Kasumi-1 (cell line): ENCODE data around the gene TTC6.

Experiments
- DNase-seq, 2 experiments: peaks; one replicate each; lab custom pipeline; 2025; lab: John Stamatoyannopoulos, UW

Gene TTC6

DNA sequence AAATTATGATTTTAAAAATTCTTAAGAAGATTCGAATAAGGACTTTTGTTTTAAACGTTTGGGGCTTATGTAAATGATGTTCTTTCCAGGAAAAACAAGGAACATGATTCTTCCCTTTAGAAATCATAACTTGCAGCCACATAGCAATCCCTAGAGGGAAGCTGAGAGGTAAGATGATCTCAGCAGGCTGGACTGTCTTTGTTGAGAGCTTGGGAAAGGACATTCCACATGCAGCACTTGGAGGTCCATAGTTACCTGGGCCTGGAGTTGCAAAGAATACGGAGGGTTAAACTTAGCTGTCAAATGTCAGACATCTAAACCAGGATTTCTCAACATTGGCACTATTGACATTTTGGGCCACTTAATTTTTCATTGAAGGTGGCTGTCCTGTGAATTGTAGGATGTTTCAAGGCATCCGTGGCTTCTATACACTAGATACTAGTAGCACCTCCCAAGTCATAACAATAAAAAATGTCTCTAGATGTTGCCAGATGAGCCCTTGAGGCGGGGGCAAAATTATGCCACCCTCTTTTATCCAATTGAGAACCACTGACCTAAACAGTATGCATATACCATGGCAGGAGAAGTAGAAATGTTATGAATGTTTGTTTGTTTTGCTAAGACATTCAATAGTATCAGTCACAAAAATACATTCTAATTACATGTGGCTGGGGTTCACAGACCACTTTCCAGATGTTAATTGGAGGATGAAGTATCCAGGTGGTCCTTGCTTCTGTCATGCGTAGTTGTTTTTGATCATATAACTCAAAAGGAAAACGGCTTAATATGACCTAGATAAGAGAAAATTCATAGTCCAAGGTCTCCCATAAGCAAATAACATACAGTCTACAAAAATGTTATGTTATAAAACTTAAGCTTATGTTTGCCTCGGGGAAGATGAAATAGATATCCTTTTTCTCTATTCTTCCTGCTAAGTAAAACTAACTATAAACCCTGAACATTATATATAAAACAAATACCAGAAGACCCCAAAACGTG is 30.5 kb downstream of the TTC6 start:
- no peak for DNase-seq

- DNase-seq, result no peak
These were observed 41.9 kb downstream of the TTC6 start for GRCh38 chr14:37637341-37637740.

DNA sequence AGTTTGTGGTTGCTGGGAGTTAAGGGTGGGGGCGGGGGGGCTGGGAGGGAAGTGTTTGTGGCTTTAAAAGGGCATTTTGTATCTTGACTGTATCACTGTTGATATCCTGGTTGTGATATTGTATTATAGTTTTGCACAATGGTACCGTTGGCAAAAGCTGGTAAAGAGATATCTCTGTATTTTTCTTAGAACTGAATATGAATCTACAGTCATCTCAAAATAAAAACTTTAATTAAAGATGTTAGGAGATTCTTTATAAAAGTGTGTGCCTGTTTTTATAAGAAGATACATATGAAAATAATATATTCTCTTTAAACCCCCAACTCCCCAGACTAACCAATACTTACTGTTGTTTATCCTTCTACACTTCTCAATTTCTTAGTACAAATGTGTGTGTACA is 43.2 kb downstream of the TTC6 start:
- DNase-seq, result no peak

GRCh38 chr14:37641117-37641516 is 45.7 kb downstream of the TTC6 start:
- DNase-seq, result no peak

- DNase-seq, result no peak
These were observed 46.7 kb downstream of the TTC6 start for GRCh38 chr14:37642125-37642524.

- no peak for DNase-seq
These were observed 48.3 kb downstream of the TTC6 start for GRCh38 chr14:37643701-37644100.
